ENCODE data around the gene HP1BP3. TPM values are rescaled to one million over a fixed set of nuclear protein-coding genes. Genes with fewer than 3 reads are reported as not detected.

The HP1BP3 gene
- total RNA-seq, 1 experiment from 2014 or later: 207 TPM

GRCh38 chr1:20771780-20772179 is 15.3 kb downstream of the HP1BP3 start:
- no peak overlapping the region for H3K4me3 ChIP-seq (replicated peaks in 1 of 2; ENCODE audit: low read depth in 1 of 2, low read length in 2 of 2)
- H3K79me2 ChIP-seq (ENCODE audit: insufficient read depth, low read length): peaks cover 82% of the 10 kb centered on the region
- no peaks in the 10 kb centered on the region for H3K4me1 ChIP-seq (ENCODE audit: control insufficient read depth in 1 of 2, insufficient read depth in 2 of 2, low read length in 2 of 2)
- no TSS peak for BruUV-seq (replicated peaks)
- H3K9ac ChIP-seq (ENCODE audit: low read length): no peak overlapping the region
- RAD21 ChIA-PET (ENCODE audit: low non-redundant PET in 1 of 2, low total read pairs in 2 of 2, uncharacterized antibody in 2 of 2, unreplicated experiment in 2 of 2): no interaction called here
- intact Hi-C loops (cut with micrococcal nuclease): no loop called here
- H3K36me3 ChIP-seq (ENCODE audit: control insufficient read depth in 1 of 2, insufficient read depth in 2 of 2, low read length in 2 of 2): peaks cover 61 to 84% of the 10 kb centered on the region in 2 experiments
- H2AFZ ChIP-seq (ENCODE audit: low read depth, low read length, poor library complexity, severe bottlenecking): no peak overlapping the region
- no peak overlapping the region for H3K27ac ChIP-seq (ENCODE audit: low read depth, low read length)
- H3K9me2 ChIP-seq (ENCODE audit: insufficient read depth): no peaks in the 10 kb centered on the region
- peaks cover 11% of the 10 kb centered on the region; the same call in 1 of the 2 replicates for H4K20me1 ChIP-seq (ENCODE audit: insufficient read depth)
- CTCF ChIA-PET: no interaction called here
- POLR2A ChIA-PET: no interaction called here
- ATAC-seq (no peak), DNase-seq (ENCODE audit: low read depth, low spot score) (no peak)
- H3K4me2 ChIP-seq (ENCODE audit: low read length): no peak overlapping the region
- no peak for TF ChIP-seq POLR2A (IDR thresholded peaks at IDR 0.05; ENCODE audit: borderline replicate concordance, extremely low read depth, insufficient read depth, insufficient read length)
- no peak for TF ChIP-seq EGR1 (IDR thresholded peaks at IDR 0.05; ENCODE audit: low read depth)
- TF ChIP-seq FOSL1 (IDR thresholded peaks at IDR 0.05; ENCODE audit: low read depth): no peak
- TF ChIP-seq CTCF (IDR thresholded peaks at IDR 0.05 in 2 of 3, conservative IDR thresholded peaks at IDR 0.05 in 1 of 3; ENCODE audit: borderline replicate concordance in 1 of 3, insufficient read depth in 1 of 3, low read depth in 2 of 3, low read length in 2 of 3): no peak
- no peak for TF ChIP-seq EZH2 (IDR thresholded peaks at IDR 0.05)
- TF ChIP-seq SIN3A (IDR thresholded peaks at IDR 0.05; ENCODE audit: low read depth): no peak
- TF ChIP-seq MAX (IDR thresholded peaks at IDR 0.05): no peak
- TF ChIP-seq REST (IDR thresholded peaks at IDR 0.05; ENCODE audit: low read depth): no peak
- TF ChIP-seq ZNF274 (IDR thresholded peaks at IDR 0.05; ENCODE audit: low read depth, low read length): no peak
- no peak for TF ChIP-seq TCF7L2 (IDR thresholded peaks at IDR 0.05; ENCODE audit: borderline replicate concordance, extremely low read depth, insufficient read depth, insufficient read length)
- no peak for TF ChIP-seq RAD21 (IDR thresholded peaks at IDR 0.05; ENCODE audit: low read depth)
- no peak for TF ChIP-seq SRF (IDR thresholded peaks at IDR 0.05; ENCODE audit: low read depth)
- TF ChIP-seq CEBPB (IDR thresholded peaks at IDR 0.05; ENCODE audit: low read depth): no peak
- no peak for TF ChIP-seq JUND (IDR thresholded peaks at IDR 0.05)
- TF ChIP-seq ELF1 (IDR thresholded peaks at IDR 0.05; ENCODE audit: borderline replicate concordance, low read depth): no peak
- H3K9me3 ChIP-seq (ENCODE audit: control insufficient read depth in 1 of 2, insufficient read depth in 1 of 2, low read depth in 1 of 2, low read length in 2 of 2): no peaks in the 10 kb centered on the region
- H3K27me3 ChIP-seq (ENCODE audit: insufficient read depth, low read length): no peaks in the 10 kb centered on the region

Measured in HCT116 (cell line).